Measurements from ENCODE around the gene NR4A1.

NR4A1 gene

GRCh38 chr12:52058631-52059361 is 7.6 kb downstream of the NR4A1 start:
- Histone ChIP-seq H3K27ac (ENCODE audit: low read depth, low read length) (0 out of 2 replicates have a peak overlapping the region, but pooled peaks have one; percentile 4), H4K20me1 (ENCODE audit: control insufficient read depth, insufficient read depth, low read depth, low read length) (no peaks in the 10 kb centered on the region), H3K9me2 (replicated peaks; ENCODE audit: control insufficient read depth, low read length) (no peaks in the 10 kb centered on the region), H3K79me2 (ENCODE audit: control insufficient read depth, low read length) (no peaks in the 10 kb centered on the region), H3K27me3 (ENCODE audit: control insufficient read depth, low read length) (no peaks in the 10 kb centered on the region), H3K4me3 (ENCODE audit: low read length) (no peak overlapping the region), H3K9me3 (ENCODE audit: control insufficient read depth, insufficient read depth, low read length) (no peaks in the 10 kb centered on the region), H3F3A (ENCODE audit: control insufficient read depth, insufficient read depth) (peaks cover 3% of the 10 kb centered on the region; the same call in 1 of the 2 replicates), H3K4me2 (ENCODE audit: low read length) (no peak overlapping the region), H3K36me3 (ENCODE audit: control insufficient read depth, low read length) (peaks cover 42% of the 10 kb centered on the region), H3K4me1 (ENCODE audit: control insufficient read depth, low read length) (peaks cover 16% of the 10 kb centered on the region)
- TF ChIP-seq, protein P1, sequence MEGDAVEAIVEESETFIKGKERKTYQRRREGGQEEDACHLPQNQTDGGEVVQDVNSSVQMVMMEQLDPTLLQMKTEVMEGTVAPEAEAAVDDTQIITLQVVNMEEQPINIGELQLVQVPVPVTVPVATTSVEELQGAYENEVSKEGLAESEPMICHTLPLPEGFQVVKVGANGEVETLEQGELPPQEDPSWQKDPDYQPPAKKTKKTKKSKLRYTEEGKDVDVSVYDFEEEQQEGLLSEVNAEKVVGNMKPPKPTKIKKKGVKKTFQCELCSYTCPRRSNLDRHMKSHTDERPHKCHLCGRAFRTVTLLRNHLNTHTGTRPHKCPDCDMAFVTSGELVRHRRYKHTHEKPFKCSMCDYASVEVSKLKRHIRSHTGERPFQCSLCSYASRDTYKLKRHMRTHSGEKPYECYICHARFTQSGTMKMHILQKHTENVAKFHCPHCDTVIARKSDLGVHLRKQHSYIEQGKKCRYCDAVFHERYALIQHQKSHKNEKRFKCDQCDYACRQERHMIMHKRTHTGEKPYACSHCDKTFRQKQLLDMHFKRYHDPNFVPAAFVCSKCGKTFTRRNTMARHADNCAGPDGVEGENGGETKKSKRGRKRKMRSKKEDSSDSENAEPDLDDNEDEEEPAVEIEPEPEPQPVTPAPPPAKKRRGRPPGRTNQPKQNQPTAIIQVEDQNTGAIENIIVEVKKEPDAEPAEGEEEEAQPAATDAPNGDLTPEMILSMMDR (IDR thresholded peaks at IDR 0.05; ENCODE audit: low read depth, low read length, poor library complexity, severe bottlenecking): no peak
- no peak for TF ChIP-seq EZH2phosphoT487 (IDR thresholded peaks at IDR 0.05; ENCODE audit: borderline replicate concordance, low read length)

DNA sequence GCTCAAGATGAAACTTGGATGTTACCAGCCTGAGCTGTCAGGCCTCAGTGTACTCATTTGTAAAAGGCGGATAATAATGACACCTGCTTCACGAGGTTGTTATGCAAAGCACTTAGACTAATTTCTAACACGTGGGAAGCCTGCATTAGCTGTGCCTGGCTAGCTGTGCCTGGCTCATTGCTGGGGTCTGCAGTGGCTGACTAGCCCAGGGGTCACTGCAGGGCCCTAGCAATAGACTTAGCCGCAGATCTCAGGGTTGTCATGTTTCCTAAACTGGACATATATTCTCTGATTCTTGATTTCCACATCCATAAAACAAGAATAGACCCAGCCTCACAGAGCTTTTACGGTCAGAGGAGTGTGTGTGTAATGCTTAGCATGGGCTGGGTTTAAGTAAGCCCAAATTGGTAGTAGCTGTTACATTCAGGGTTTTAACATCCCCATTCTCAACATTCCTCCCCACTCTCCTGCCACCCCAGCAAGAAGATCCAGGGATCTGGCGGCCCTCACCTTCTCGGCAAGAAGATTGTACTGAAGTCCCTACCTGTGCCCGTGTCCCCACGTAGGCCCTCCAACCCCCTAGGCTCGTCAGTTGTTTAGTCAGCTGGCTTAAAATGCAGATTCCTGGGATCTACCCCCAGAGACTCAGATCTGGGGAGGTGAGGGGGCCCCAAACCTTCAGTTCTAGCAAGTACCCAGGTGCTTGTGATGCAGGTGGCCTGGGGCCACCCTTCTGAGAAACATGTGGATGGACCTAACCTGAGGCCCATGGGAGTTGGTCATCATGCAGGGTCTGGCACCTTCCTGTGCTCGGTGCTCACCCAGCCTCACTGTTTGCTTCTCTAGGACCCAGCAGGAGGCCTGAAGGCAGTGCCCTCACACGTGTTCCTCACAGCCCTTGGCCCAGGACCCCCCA is 8.6 kb downstream of the NR4A1 start:
- Histone ChIP-seq H3K27ac (ENCODE audit: low read depth, low read length) (no peak overlapping the region), H3K4me1 (ENCODE audit: control insufficient read depth, low read length) (peaks cover 16% of the 10 kb centered on the region), H3K9me2 (replicated peaks; ENCODE audit: control insufficient read depth, low read length) (no peaks in the 10 kb centered on the region), H3F3A (ENCODE audit: control insufficient read depth, insufficient read depth) (peaks cover 3% of the 10 kb centered on the region; the same call in 1 of the 2 replicates), H3K4me3 (ENCODE audit: low read length) (no peak overlapping the region), H3K36me3 (ENCODE audit: control insufficient read depth, low read length) (peaks cover 34% of the 10 kb centered on the region), H3K9me3 (ENCODE audit: control insufficient read depth, insufficient read depth, low read length) (no peaks in the 10 kb centered on the region), H3K27me3 (ENCODE audit: control insufficient read depth, low read length) (no peaks in the 10 kb centered on the region), H3K79me2 (ENCODE audit: control insufficient read depth, low read length) (no peaks in the 10 kb centered on the region), H4K20me1 (ENCODE audit: control insufficient read depth, insufficient read depth, low read depth, low read length) (no peaks in the 10 kb centered on the region), H3K4me2 (ENCODE audit: low read length) (peak overlapping the region; percentile 12; the same call in 1 of the 2 replicates)
- no peak for TF ChIP-seq EZH2phosphoT487 (IDR thresholded peaks at IDR 0.05; ENCODE audit: borderline replicate concordance, low read length)
- TF ChIP-seq, protein P1 (IDR thresholded peaks at IDR 0.05; ENCODE audit: low read depth, low read length, poor library complexity, severe bottlenecking): no peak

DNA sequence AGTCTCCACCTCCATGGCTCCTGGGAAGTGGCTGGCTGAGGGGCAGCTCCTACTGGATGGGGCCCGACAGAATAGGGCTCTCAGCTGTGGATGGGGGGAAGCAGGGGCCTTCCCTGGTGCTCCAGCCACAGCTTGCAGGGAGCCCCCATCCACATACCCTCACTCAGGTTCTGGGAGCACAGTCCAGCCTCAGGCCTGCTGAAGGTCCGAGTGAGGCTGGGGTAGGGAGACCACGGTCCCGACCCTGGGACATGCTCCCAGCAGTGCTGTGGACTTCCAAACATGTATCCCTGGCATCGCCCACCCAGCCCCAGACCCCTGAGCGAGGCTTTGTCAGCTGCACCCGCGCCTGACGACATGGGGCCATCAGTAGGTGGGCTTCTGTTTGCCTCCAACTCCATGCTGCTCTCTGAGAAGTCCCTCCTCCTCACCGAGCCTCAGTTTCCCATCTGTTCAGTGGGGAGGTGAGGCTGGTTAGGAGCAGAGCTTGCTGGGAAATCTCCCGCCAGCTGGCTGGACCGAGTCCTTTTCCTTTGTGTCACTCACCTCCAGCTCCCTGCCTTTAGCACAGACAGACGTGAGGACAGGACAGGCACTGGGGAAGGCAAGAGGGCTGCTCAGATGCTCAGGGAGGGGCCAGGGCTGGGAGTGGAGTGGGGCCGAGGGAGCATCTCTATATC is 9.4 kb downstream of the NR4A1 start:
- H3K9me3 ChIP-seq (ENCODE audit: control insufficient read depth, insufficient read depth, low read length): no peaks in the 10 kb centered on the region
- H3K4me2 ChIP-seq (ENCODE audit: low read length): no peak overlapping the region
- TF ChIP-seq, protein P1 (IDR thresholded peaks at IDR 0.05; ENCODE audit: low read depth, low read length, poor library complexity, severe bottlenecking): no peak
- TF ChIP-seq EZH2phosphoT487 (IDR thresholded peaks at IDR 0.05; ENCODE audit: borderline replicate concordance, low read length): no peak
- no peak overlapping the region for H3K27ac ChIP-seq (ENCODE audit: low read depth, low read length)
- no peaks in the 10 kb centered on the region for H3K79me2 ChIP-seq (ENCODE audit: control insufficient read depth, low read length)
- peaks cover 16% of the 10 kb centered on the region for H3K4me1 ChIP-seq (ENCODE audit: control insufficient read depth, low read length)
- no peaks in the 10 kb centered on the region for H4K20me1 ChIP-seq (ENCODE audit: control insufficient read depth, insufficient read depth, low read depth, low read length)
- H3K9me2 ChIP-seq (replicated peaks; ENCODE audit: control insufficient read depth, low read length): no peaks in the 10 kb centered on the region
- no peaks in the 10 kb centered on the region; the same call in 1 of the 2 replicates for H3K27me3 ChIP-seq (ENCODE audit: control insufficient read depth, low read length)
- H3K36me3 ChIP-seq (ENCODE audit: control insufficient read depth, low read length): peaks cover 30% of the 10 kb centered on the region
- no peak overlapping the region for H3K4me3 ChIP-seq (ENCODE audit: low read length)
- H3F3A ChIP-seq (ENCODE audit: control insufficient read depth, insufficient read depth): peaks cover 3% of the 10 kb centered on the region; the same call in 1 of the 2 replicates

Measured in DOHH2 (cell line).